BE2C (cell line): Measurements from ENCODE around the gene KLHL41.
"Not testable (repeated sequence)": the region's sequence is repeated elsewhere in the genome, so short reads cannot be mapped to it uniquely, and the experiment has no call there.

ENCODE experiments used
- DNase-seq: peaks from one replicate; pipeline ENCODE4 v3.0.0-alpha.2; 2020
- H3K27me3 ChIP-seq: fragments of 250-450 bp; sonication (Bioruptor Pico); 2 replicates; pipeline ENCODE4 v1.5.1; 2020; ENCODE audit warnings: mild to moderate bottlenecking
- H3K36me3 ChIP-seq: fragments of 250-450 bp; sonication (Bioruptor Pico); 2 replicates; pipeline ENCODE4 v1.5.1; 2020; ENCODE audit warnings: mild to moderate bottlenecking
- H3K4me1 ChIP-seq: fragments of 250-450 bp; sonication (Bioruptor Pico); 2 replicates; pipeline ENCODE4 v1.5.1; 2020
- H3K4me3 ChIP-seq: 2 replicates; pipeline ENCODE4 v1.5.1; 2011; ENCODE audit warnings: low read depth, low read length
- H3K9me3 ChIP-seq: fragments of 250-450 bp; sonication (Bioruptor Pico); 2 replicates; pipeline ENCODE4 v1.5.1; 2020
- TF ChIP-seq, protein P1 (sequence below): IDR thresholded peaks from 2 replicates; pipeline ENCODE4 v1.5.1; 2012; ENCODE audit warnings: mild to moderate bottlenecking, low read depth, low read length

Gene KLHL41

DNA sequence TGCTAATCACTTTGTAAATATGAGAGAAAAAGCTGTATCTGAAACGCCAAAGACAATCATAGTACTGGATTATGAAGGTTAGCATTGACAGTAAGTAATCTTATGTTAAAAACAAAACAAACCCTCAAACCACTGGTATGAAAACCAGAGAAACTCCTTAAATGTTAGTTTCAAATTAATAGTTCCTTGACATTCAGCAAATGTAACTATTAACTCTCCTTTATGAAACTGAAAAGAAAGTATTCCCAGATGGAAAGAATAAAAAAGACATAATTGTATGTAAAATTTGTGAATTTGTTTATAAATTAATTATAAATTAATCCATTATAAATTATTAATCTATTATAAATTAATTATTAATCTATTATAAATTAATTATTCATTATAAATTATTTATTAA, 51.9 kb downstream of the KLHL41 start:
- Histone ChIP-seq H3K4me1 (no peaks in the 10 kb centered on the region), H3K27me3 (no peaks in the 10 kb centered on the region), H3K9me3 (no peaks in the 10 kb centered on the region), H3K4me3 (no peak overlapping the region), H3K36me3 (no peaks in the 10 kb centered on the region)
- DNase-seq: no peak
- TF ChIP-seq, protein P1, sequence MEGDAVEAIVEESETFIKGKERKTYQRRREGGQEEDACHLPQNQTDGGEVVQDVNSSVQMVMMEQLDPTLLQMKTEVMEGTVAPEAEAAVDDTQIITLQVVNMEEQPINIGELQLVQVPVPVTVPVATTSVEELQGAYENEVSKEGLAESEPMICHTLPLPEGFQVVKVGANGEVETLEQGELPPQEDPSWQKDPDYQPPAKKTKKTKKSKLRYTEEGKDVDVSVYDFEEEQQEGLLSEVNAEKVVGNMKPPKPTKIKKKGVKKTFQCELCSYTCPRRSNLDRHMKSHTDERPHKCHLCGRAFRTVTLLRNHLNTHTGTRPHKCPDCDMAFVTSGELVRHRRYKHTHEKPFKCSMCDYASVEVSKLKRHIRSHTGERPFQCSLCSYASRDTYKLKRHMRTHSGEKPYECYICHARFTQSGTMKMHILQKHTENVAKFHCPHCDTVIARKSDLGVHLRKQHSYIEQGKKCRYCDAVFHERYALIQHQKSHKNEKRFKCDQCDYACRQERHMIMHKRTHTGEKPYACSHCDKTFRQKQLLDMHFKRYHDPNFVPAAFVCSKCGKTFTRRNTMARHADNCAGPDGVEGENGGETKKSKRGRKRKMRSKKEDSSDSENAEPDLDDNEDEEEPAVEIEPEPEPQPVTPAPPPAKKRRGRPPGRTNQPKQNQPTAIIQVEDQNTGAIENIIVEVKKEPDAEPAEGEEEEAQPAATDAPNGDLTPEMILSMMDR: no peak

DNA sequence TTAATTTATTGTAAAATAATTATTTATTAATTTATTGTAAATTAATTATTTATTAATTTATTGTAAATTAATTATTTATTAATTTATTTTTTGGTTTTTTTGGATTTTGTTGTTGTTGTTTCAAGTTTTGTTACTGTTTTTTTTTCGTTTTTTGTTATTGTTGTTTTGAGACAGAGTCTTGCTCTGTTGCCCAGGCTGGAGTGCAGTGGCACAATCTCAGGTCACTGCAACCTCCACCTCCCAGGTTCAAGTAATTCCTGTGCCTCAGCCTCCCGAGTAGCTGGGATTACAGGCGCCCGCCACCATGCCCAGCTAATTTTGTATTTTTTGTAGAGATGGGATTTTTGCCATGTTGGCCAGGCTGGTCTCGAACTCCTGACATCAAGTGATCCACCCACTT, 52.6 kb downstream of the KLHL41 start:
- not testable (repeated sequence) for H3K4me1 ChIP-seq, H3K36me3 ChIP-seq, H3K9me3 ChIP-seq, H3K4me3 ChIP-seq, H3K27me3 ChIP-seq, DNase-seq

DNA sequence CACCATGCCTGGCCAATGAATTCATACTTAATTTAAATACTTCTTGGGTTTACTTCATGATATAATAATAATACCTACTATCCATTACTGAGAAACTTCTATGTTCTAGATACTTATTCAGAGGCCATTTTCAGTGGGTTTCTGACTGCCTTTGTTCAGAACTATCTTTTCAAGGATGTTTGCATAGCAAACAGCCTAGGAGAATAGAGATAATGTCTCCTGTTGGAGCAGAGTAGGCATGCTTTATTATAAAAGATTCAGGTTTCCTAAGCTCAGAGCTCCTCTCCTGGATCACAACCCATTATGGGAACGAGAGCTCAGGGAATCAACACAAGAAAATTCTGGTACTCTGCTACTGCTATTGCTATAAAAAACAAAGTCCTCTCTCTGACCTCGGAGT, 53.0 kb downstream of the KLHL41 start:
- Histone ChIP-seq H3K9me3 (no peaks in the 10 kb centered on the region), H3K36me3 (no peaks in the 10 kb centered on the region), H3K27me3 (no peaks in the 10 kb centered on the region), H3K4me3 (no peak overlapping the region), H3K4me1 (no peaks in the 10 kb centered on the region)
- TF ChIP-seq, protein P1: no peak
- no peak for DNase-seq

DNA sequence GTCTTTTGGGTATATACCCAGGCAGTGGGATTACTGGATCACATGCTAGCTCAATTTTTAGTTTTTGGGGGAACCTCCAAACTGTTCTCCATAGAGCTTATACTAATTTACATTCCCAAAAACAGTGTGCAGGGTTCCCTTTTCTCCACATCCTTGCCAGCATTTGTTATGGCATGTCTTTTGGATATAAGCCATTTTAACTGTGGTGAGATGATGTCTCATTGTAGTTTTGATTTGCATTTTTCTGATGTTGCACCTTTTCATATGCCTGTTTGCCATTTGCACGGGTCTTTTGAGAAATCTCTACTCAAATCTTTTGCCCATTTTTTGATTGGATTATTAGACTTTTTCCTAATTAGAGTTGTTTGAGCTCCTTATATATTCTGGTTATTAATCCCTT, 56.2 kb downstream of the KLHL41 start:
- TF ChIP-seq, protein P1: no peak

DNA sequence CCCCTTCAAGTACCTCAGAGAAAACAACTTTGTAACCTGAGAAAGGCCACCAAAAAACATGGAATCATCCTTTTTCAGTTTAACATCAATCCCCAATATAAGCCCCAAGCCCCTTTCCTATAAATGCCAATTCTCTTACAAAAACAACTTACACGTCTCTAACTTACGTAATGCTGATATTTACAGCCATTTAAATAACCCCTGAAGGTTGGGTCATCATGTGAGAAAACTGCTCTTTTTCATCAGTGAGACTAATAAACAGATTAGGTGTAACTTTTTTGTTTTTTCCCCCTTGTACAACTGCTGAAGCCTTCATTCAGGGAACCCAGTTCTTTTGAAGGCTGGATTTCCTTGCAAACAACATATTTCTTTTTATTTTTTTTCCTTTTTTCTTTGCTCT, 60.4 kb downstream of the KLHL41 start:
- no peak for DNase-seq
- H3K27me3 ChIP-seq: no peaks in the 10 kb centered on the region
- no peak overlapping the region for H3K4me3 ChIP-seq
- TF ChIP-seq, protein P1: no peak
- H3K4me1 ChIP-seq: no peaks in the 10 kb centered on the region
- H3K36me3 ChIP-seq: no peaks in the 10 kb centered on the region
- no peaks in the 10 kb centered on the region for H3K9me3 ChIP-seq

More for the DNA sequence above, 56.2 kb downstream of the KLHL41 start:
- Histone ChIP-seq H3K4me3 (no peak overlapping the region), H3K27me3 (no peaks in the 10 kb centered on the region), H3K4me1 (no peaks in the 10 kb centered on the region), H3K9me3 (no peaks in the 10 kb centered on the region), H3K36me3 (no peaks in the 10 kb centered on the region)
- no peak for DNase-seq

DNA sequence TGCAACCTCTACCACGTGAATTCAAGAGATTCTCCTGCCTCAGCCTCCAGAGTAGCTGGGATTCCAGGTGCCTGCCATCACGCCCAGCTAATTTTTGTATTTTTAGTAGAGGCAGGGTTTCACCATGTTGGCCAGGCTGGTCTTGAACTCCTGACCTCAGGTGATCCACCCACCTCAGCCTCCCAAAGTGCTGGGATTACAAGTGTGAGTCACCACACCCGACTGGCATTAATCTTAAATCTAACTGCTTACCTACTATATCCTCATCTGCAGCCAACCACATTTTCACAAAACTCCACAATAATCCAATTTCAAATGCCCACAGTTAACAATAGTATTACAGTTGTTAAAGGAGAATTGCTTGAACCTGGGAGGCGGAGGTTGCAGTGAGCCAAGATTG, 61.2 kb downstream of the KLHL41 start:
- not testable (repeated sequence) for H3K36me3 ChIP-seq, H3K9me3 ChIP-seq, H3K4me3 ChIP-seq, DNase-seq, H3K27me3 ChIP-seq, H3K4me1 ChIP-seq

DNA sequence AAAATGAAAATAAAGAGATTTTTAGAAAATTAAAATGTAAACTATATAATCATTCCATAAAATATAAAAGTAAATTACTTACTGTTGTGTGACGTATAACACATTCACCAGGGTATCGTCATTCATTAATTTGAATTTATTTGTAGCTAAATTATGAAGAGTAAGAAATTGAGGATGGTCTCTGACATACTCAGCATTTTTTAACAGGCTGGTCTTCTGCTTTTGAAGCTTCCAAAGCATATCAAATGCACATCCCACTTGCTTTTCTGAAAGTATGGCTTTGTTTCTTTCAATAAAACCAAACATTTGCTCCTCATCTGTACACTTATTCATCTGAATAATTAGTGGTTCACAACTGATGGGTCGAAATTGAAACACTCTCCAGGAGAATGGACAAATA, 62.1 kb downstream of the KLHL41 start:
- no peaks in the 10 kb centered on the region for H3K27me3 ChIP-seq
- no peaks in the 10 kb centered on the region for H3K9me3 ChIP-seq
- H3K36me3 ChIP-seq: no peaks in the 10 kb centered on the region
- H3K4me1 ChIP-seq: no peaks in the 10 kb centered on the region
- TF ChIP-seq, protein P1: no peak
- no peak overlapping the region for H3K4me3 ChIP-seq
- DNase-seq: no peak
